Measurements from ENCODE around the gene TRRAP.

Gene TRRAP

DNA sequence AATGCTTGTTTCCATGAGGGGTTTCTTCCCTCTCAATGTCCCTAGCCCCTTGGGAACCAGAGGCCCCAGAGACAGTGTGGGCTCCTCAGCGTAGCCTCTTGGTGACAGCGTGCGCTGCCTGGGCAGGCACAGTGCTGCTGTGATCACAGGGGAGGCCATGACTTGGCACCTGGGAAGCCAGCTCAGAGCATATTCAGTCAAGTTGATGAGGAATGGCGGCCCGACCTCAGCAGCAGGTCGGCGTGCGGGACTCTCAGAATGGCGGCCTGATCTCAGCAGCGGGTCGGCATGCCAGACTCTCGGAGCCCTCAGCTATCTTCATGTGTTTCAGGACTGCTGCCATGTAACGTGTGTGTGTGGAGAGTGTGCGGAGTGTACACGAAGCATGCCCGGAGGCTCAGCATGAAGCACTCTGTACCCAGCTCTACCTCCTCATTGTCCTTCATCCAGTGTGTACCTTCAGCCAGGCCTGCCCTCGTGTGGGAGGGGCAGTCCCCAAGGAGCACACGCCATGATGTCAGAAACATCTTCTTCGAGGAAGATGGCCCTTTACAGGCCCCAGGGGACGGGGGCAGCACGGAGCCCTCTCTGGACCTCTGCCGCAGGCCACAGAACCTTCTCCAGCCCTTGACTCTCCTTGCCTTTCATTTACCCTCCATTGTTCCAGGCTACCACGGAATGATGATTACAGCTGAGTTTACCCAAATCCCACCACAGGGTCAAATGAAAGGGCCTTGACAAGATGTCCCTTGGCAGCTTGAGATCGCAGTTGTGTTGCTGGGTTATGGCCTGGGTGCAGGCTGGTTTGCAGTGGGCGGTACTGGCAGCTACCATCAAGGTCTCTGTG, 135.2 kb downstream of the TRRAP start:
- H3K4me3 ChIP-seq (ENCODE audit: low read length), result no peak overlapping the region
- peaks cover 68% of the 10 kb centered on the region for H3K36me3 ChIP-seq (ENCODE audit: insufficient read depth, low read length)
- H3K4me1 ChIP-seq (ENCODE audit: insufficient read depth, low read length), result no peaks in the 10 kb centered on the region
- H3K27me3 ChIP-seq (ENCODE audit: insufficient read depth, low read length), result no peaks in the 10 kb centered on the region
- peaks cover 4% of the 10 kb centered on the region for H3K9me3 ChIP-seq (ENCODE audit: low read length)
- H2AFZ ChIP-seq (ENCODE audit: low read depth, low read length), result no peak overlapping the region

GRCh38 chr7:99014113-99014985, 136.0 kb downstream of the TRRAP start:
- Histone ChIP-seq H3K4me3 (ENCODE audit: low read length) (no peak overlapping the region), H2AFZ (ENCODE audit: low read depth, low read length) (no peak overlapping the region), H3K4me1 (ENCODE audit: insufficient read depth, low read length) (no peaks in the 10 kb centered on the region), H3K36me3 (ENCODE audit: insufficient read depth, low read length) (peaks cover 64% of the 10 kb centered on the region), H3K27me3 (ENCODE audit: insufficient read depth, low read length) (no peaks in the 10 kb centered on the region), H3K9me3 (ENCODE audit: low read length) (peaks cover 4% of the 10 kb centered on the region)

DNA sequence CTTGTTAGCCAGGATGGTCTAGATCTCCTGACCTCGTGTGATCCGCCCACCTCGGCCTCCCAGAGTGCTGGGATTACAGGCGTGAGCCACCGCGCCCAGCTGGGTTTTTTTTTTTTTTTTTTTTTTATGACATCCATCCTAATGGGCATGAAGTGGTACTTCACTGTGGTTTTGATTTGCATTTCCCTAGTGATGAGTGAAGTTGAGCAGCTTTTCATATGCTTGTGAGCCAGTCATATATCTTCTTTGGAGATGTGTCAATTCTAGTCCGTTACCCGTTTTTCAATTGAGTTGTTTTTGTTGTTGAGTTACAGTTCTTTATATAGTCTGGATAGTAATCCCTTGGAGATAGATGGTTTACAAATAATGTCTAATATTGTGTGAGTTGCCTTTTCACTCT, 137.9 kb downstream of the TRRAP start:
- no peaks in the 10 kb centered on the region for H3K27me3 ChIP-seq (ENCODE audit: insufficient read depth, low read length)
- peaks cover 62% of the 10 kb centered on the region for H3K36me3 ChIP-seq (ENCODE audit: insufficient read depth, low read length)
- no peak overlapping the region for H2AFZ ChIP-seq (ENCODE audit: low read depth, low read length)
- H3K4me3 ChIP-seq (ENCODE audit: low read length), result no peak overlapping the region
- H3K9me3 ChIP-seq (ENCODE audit: low read length), result peaks cover 4% of the 10 kb centered on the region
- no peaks in the 10 kb centered on the region for H3K4me1 ChIP-seq (ENCODE audit: insufficient read depth, low read length)

DNA sequence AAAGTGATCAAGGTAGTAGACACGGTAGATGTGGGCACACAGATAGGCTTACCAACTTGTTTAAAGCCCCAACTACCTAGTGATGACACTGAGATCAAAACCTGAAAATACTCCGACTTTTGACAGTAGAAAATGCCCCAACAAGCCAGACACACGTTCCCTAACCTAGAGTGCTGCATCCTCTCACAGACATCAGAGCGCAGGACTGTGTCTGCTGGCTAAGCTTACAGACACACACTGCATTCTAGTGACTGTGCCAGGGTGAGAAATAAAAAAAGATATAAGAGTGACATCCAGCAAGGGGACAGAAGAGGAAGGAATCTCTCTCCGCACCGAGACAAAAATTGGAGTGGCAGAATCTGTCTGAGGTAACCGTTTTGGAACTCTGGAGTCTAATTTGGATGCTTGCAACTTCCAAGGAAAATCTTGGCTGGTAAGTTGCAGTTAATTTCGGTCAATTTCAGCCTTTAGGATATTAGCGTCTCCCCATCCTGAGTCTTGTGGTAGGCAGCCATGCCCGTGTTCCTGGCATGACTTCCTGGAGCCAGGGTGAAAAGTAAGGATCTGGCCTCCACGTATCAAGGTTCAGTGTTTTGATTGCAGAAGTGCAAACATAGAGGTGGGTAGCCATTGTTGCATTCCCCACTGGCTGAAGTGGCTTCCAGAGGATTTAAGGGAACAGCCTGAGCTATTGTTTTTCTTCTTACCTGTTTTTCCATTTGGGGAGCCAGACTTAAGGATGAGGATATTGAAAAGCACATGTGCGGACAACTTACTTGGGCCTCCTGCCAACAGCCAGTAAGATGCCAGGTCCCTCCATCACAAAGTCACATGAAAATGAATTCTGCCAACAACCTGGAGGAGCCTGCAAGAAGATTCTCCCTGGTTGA, 141.4 kb downstream of the TRRAP start:
- Histone ChIP-seq H3K4me3 (ENCODE audit: low read length) (no peak overlapping the region), H3K36me3 (ENCODE audit: insufficient read depth, low read length) (peaks cover 33% of the 10 kb centered on the region), H3K9me3 (ENCODE audit: low read length) (no peaks in the 10 kb centered on the region), H2AFZ (ENCODE audit: low read depth, low read length) (no peak overlapping the region), H3K4me1 (ENCODE audit: insufficient read depth, low read length) (no peaks in the 10 kb centered on the region), H3K27me3 (ENCODE audit: insufficient read depth, low read length) (no peaks in the 10 kb centered on the region)

- Histone ChIP-seq H3K4me1 (ENCODE audit: insufficient read depth, low read length) (no peaks in the 10 kb centered on the region), H2AFZ (ENCODE audit: low read depth, low read length) (no peak overlapping the region), H3K4me3 (ENCODE audit: low read length) (no peak overlapping the region), H3K36me3 (ENCODE audit: insufficient read depth, low read length) (peaks cover 29% of the 10 kb centered on the region), H3K27me3 (ENCODE audit: insufficient read depth, low read length) (no peaks in the 10 kb centered on the region), H3K9me3 (ENCODE audit: low read length) (no peaks in the 10 kb centered on the region)
Observed at GRCh38 chr7:99020413-99020715, 142.0 kb downstream of the TRRAP start.

- H3K27me3 ChIP-seq (ENCODE audit: insufficient read depth, low read length), result no peaks in the 10 kb centered on the region
- H3K9me3 ChIP-seq (ENCODE audit: low read length), result no peaks in the 10 kb centered on the region
- peaks cover 22% of the 10 kb centered on the region for H3K36me3 ChIP-seq (ENCODE audit: insufficient read depth, low read length)
- H2AFZ ChIP-seq (ENCODE audit: low read depth, low read length), result no peak overlapping the region
- no peaks in the 10 kb centered on the region for H3K4me1 ChIP-seq (ENCODE audit: insufficient read depth, low read length)
- H3K4me3 ChIP-seq (ENCODE audit: low read length), result no peak overlapping the region
Observed at GRCh38 chr7:99021941-99022560, 143.7 kb downstream of the TRRAP start.

DNA sequence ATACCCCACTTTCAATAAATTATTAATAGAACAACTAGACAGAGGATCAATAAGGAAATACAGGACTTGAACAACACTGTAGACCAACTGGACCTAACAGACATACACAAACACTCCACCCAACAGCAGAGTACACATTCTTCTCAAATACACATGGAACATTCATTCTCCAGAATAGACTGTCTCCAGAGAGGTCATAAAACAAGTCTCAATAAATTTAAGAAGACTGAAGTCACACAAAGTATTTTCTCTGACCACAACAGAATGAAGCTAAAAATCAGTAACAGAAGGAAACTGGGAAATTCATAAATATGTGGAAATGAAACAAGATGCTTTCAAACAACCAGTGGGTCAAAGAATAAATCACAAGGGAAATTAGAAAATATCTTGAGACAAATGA, 145.7 kb downstream of the TRRAP start:
- H3K4me3 ChIP-seq (ENCODE audit: low read length), result no peak overlapping the region
- H3K27me3 ChIP-seq (ENCODE audit: insufficient read depth, low read length), result no peaks in the 10 kb centered on the region
- no peaks in the 10 kb centered on the region for H3K4me1 ChIP-seq (ENCODE audit: insufficient read depth, low read length)
- H3K9me3 ChIP-seq (ENCODE audit: low read length), result peaks cover 3% of the 10 kb centered on the region
- H3K36me3 ChIP-seq (ENCODE audit: insufficient read depth, low read length), result peaks cover 33% of the 10 kb centered on the region
- no peak overlapping the region for H2AFZ ChIP-seq (ENCODE audit: low read depth, low read length)

DNA sequence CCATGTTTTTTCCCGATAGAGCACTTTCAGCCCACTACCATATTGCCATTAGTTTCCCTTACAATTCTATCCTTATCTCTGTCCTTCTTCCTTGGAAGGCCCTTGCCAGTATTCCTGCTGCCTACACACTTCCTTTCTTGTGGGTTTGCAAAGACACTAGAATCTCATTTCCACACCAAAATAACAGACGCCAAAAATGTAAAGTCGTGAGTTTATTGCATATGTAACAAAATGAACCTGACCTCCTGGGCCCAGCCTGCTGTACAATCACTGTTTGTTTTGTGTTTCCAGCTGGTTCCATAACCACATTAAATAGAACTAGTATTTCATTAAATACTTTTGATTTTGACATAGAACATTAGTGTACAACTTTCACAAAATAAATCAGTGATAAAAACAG, 148.9 kb downstream of the TRRAP start:
- no peaks in the 10 kb centered on the region for H3K27me3 ChIP-seq (ENCODE audit: insufficient read depth, low read length)
- peaks cover 10% of the 10 kb centered on the region for H3K9me3 ChIP-seq (ENCODE audit: low read length)
- H3K4me1 ChIP-seq (ENCODE audit: insufficient read depth, low read length), result no peaks in the 10 kb centered on the region
- H3K4me3 ChIP-seq (ENCODE audit: low read length), result no peak overlapping the region
- H3K36me3 ChIP-seq (ENCODE audit: insufficient read depth, low read length), result peaks cover 49% of the 10 kb centered on the region
- no peak overlapping the region for H2AFZ ChIP-seq (ENCODE audit: low read depth, low read length)

DNA sequence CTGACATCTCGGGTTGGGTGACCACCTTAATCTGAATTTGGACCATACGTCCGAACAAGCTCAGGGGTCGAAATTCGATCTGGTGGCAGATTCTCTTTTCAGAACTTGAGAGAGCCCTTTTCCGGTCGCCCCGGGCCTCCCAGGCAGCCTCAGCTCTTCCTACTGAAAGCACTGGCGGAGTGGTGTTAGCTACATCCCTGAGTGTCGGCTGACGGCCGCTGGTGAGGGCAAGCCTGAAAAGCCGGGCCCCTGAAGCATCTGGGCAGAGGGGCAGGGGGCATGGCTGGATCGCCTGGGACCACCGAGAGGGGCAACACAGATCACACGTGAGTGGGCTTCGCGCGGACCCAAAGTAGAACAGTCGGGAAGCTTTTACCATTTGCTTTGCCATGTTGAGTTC, 149.5 kb downstream of the TRRAP start:
- Histone ChIP-seq H3K36me3 (ENCODE audit: insufficient read depth, low read length) (peaks cover 51% of the 10 kb centered on the region), H3K4me1 (ENCODE audit: insufficient read depth, low read length) (no peaks in the 10 kb centered on the region), H3K4me3 (ENCODE audit: low read length) (no peak overlapping the region), H3K27me3 (ENCODE audit: insufficient read depth, low read length) (no peaks in the 10 kb centered on the region), H3K9me3 (ENCODE audit: low read length) (peaks cover 10% of the 10 kb centered on the region), H2AFZ (ENCODE audit: low read depth, low read length) (no peak overlapping the region)

GRCh38 chr7:99028261-99028973, 150.1 kb downstream of the TRRAP start:
- H3K27me3 ChIP-seq (ENCODE audit: insufficient read depth, low read length), result no peaks in the 10 kb centered on the region
- peaks cover 55% of the 10 kb centered on the region for H3K36me3 ChIP-seq (ENCODE audit: insufficient read depth, low read length)
- no peaks in the 10 kb centered on the region for H3K4me1 ChIP-seq (ENCODE audit: insufficient read depth, low read length)
- H3K4me3 ChIP-seq (ENCODE audit: low read length), result no peak overlapping the region
- peaks cover 10% of the 10 kb centered on the region for H3K9me3 ChIP-seq (ENCODE audit: low read length)
- no peak overlapping the region for H2AFZ ChIP-seq (ENCODE audit: low read depth, low read length)

- Histone ChIP-seq H3K9me3 (ENCODE audit: low read length) (peaks cover 10% of the 10 kb centered on the region), H3K36me3 (ENCODE audit: insufficient read depth, low read length) (peaks cover 66% of the 10 kb centered on the region), H3K27me3 (ENCODE audit: insufficient read depth, low read length) (no peaks in the 10 kb centered on the region), H2AFZ (ENCODE audit: low read depth, low read length) (no peak overlapping the region), H3K4me3 (ENCODE audit: low read length) (no peak overlapping the region), H3K4me1 (ENCODE audit: insufficient read depth, low read length) (no peaks in the 10 kb centered on the region)
Observed at GRCh38 chr7:99029466-99030435, 151.4 kb downstream of the TRRAP start.
